22Rv1 (cell line): ENCODE results near the gene MMP24OS.

Experiments
- ZFX ChIP-seq: fragments of 450-650 bp; IDR thresholded peaks from 2 replicates; pipeline ENCODE4 v1.6.1; 2017; ENCODE audit warnings: antibody characterized with exemption, borderline replicate concordance
- TF ChIP-seq, protein P1 (sequence below): fragments of 450-650 bp; IDR thresholded peaks from 2 replicates; pipeline ENCODE4 v1.5.1; 2017; ENCODE audit warnings: mild to moderate bottlenecking

DNA sequence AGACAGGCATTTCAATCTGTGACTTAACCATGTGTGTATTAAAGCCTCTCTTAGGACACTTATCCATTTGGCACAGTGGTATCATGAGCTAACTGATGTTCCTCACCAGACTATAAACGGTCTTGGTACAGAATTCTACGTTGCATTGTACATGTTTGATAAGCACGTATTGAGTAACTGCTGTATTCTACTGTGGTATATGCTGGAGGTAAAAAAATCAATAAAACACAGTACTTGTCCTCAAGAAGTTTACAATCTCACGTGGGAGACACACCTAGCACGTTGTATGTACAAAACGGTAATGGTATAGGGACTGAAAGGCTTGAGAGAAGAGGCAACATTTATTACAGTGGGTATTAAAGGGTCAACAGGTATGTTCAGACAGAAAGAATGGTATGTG is 47.5 kb upstream of the MMP24OS start:
- TF ChIP-seq, protein P1, sequence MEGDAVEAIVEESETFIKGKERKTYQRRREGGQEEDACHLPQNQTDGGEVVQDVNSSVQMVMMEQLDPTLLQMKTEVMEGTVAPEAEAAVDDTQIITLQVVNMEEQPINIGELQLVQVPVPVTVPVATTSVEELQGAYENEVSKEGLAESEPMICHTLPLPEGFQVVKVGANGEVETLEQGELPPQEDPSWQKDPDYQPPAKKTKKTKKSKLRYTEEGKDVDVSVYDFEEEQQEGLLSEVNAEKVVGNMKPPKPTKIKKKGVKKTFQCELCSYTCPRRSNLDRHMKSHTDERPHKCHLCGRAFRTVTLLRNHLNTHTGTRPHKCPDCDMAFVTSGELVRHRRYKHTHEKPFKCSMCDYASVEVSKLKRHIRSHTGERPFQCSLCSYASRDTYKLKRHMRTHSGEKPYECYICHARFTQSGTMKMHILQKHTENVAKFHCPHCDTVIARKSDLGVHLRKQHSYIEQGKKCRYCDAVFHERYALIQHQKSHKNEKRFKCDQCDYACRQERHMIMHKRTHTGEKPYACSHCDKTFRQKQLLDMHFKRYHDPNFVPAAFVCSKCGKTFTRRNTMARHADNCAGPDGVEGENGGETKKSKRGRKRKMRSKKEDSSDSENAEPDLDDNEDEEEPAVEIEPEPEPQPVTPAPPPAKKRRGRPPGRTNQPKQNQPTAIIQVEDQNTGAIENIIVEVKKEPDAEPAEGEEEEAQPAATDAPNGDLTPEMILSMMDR, result no peak
- no peak for TF ChIP-seq ZFX
